ENCODE measurements around the gene OBSCN.
A peak's percentile ranks its signal among the peaks of the same experiment; 100 is the strongest.

The OBSCN gene

DNA sequence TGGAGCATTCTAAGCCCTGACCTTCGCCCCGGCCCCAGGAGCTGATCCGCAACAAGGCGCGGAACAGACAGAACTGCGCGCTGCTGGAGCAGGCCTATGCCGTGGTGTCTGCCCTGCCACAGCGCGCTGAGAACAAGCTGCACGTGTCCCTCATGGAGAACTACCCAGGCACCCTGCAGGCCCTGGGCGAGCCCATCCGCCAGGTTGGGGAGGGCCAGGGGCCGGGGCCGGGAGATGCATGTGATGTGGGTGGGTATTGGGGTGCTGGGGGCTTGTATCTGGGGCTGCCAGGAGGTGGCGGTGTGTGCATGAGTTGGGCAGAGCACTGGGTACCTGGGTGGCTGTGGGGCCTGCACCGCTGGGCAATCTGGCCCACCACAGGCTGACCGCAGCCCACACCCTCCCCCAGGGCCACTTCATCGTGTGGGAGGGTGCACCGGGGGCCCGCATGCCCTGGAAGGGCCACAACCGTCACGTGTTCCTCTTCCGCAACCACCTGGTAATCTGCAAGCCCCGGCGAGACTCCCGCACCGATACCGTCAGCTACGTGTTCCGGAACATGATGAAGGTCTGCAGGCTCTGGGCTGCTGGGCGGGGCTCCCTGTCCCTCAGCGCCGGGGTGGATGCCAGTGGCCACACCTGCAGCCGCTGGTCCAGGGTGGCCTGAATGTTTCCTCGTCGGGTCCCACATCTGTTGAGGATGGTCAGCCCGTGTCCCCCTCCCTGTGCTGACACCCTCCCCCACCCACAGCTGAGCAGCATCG lies 133.0 kb downstream of the OBSCN start:
- H3K36me3 ChIP-seq (ENCODE audit: insufficient read depth, low read length), result no peaks in the 10 kb centered on the region
- no peak overlapping the region for H3K9ac ChIP-seq (ENCODE audit: low read length)
- H3K4me1 ChIP-seq (ENCODE audit: insufficient read depth, low read length, severe bottlenecking), result no peaks in the 10 kb centered on the region
- no peaks in the 10 kb centered on the region; the same call in 1 of the 2 replicates for H3K9me3 ChIP-seq (ENCODE audit: low read length)
- H3K79me2 ChIP-seq (ENCODE audit: insufficient read depth, low read length), result no peaks in the 10 kb centered on the region
- no peaks in the 10 kb centered on the region for H3F3A ChIP-seq (ENCODE audit: insufficient read depth, low read length)
- no peak overlapping the region for H3K4me3 ChIP-seq (ENCODE audit: low read depth, low read length, poor library complexity, severe bottlenecking)
- no peak overlapping the region for H3K27ac ChIP-seq (ENCODE audit: low read depth, low read length, poor library complexity, severe bottlenecking)
- H3K4me2 ChIP-seq (ENCODE audit: low read length), result no peak overlapping the region
- no peak overlapping the region for H2AFZ ChIP-seq (ENCODE audit: low read length)
- TF ChIP-seq, protein P1, sequence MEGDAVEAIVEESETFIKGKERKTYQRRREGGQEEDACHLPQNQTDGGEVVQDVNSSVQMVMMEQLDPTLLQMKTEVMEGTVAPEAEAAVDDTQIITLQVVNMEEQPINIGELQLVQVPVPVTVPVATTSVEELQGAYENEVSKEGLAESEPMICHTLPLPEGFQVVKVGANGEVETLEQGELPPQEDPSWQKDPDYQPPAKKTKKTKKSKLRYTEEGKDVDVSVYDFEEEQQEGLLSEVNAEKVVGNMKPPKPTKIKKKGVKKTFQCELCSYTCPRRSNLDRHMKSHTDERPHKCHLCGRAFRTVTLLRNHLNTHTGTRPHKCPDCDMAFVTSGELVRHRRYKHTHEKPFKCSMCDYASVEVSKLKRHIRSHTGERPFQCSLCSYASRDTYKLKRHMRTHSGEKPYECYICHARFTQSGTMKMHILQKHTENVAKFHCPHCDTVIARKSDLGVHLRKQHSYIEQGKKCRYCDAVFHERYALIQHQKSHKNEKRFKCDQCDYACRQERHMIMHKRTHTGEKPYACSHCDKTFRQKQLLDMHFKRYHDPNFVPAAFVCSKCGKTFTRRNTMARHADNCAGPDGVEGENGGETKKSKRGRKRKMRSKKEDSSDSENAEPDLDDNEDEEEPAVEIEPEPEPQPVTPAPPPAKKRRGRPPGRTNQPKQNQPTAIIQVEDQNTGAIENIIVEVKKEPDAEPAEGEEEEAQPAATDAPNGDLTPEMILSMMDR (IDR thresholded peaks at IDR 0.05; ENCODE audit: low read length), result peak; percentile 44
- no peak for TF ChIP-seq EZH2 (IDR thresholded peaks at IDR 0.05; ENCODE audit: borderline replicate concordance, low read length)
- no peaks in the 10 kb centered on the region for H3K27me3 ChIP-seq (ENCODE audit: insufficient read depth, low read length)
- no peaks in the 10 kb centered on the region for H3K9me2 ChIP-seq (ENCODE audit: low read depth, low read length)
- no peaks in the 10 kb centered on the region for H4K20me1 ChIP-seq (ENCODE audit: insufficient read depth, low read length)

DNA sequence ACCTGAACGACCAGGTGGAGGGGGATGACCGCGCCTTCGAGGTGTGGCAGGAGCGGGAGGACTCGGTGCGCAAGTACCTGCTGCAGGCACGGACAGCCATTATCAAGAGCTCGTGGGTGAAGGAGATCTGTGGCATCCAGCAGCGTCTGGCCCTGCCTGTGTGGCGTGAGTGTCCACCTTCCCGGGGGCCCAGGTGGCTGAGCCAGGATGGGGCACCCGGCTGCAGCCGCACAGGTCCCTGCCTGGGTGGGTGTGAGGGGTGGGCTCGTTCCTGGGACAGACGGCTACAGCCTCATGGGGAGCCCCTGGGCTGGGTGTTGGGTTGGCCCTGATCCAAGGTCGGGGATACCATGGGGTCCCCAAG lies 133.6 kb downstream of the OBSCN start:
- Histone ChIP-seq H3K27me3 (ENCODE audit: insufficient read depth, low read length) (no peaks in the 10 kb centered on the region), H3K9me2 (ENCODE audit: low read depth, low read length) (no peaks in the 10 kb centered on the region), H3K27ac (ENCODE audit: low read depth, low read length, poor library complexity, severe bottlenecking) (no peak overlapping the region), H2AFZ (ENCODE audit: low read length) (no peak overlapping the region), H3K79me2 (ENCODE audit: insufficient read depth, low read length) (no peaks in the 10 kb centered on the region), H3K4me1 (ENCODE audit: insufficient read depth, low read length, severe bottlenecking) (no peaks in the 10 kb centered on the region), H4K20me1 (ENCODE audit: insufficient read depth, low read length) (no peaks in the 10 kb centered on the region), H3K4me3 (ENCODE audit: low read depth, low read length, poor library complexity, severe bottlenecking) (no peak overlapping the region), H3K4me2 (ENCODE audit: low read length) (no peak overlapping the region), H3K9ac (ENCODE audit: low read length) (no peak overlapping the region), H3K36me3 (ENCODE audit: insufficient read depth, low read length) (no peaks in the 10 kb centered on the region), H3F3A (ENCODE audit: insufficient read depth, low read length) (no peaks in the 10 kb centered on the region), H3K9me3 (ENCODE audit: low read length) (no peaks in the 10 kb centered on the region; the same call in 1 of the 2 replicates)
- TF ChIP-seq EZH2 (IDR thresholded peaks at IDR 0.05; ENCODE audit: borderline replicate concordance, low read length), result no peak
- TF ChIP-seq, protein P1 (IDR thresholded peaks at IDR 0.05; ENCODE audit: low read length), result no peak

DNA sequence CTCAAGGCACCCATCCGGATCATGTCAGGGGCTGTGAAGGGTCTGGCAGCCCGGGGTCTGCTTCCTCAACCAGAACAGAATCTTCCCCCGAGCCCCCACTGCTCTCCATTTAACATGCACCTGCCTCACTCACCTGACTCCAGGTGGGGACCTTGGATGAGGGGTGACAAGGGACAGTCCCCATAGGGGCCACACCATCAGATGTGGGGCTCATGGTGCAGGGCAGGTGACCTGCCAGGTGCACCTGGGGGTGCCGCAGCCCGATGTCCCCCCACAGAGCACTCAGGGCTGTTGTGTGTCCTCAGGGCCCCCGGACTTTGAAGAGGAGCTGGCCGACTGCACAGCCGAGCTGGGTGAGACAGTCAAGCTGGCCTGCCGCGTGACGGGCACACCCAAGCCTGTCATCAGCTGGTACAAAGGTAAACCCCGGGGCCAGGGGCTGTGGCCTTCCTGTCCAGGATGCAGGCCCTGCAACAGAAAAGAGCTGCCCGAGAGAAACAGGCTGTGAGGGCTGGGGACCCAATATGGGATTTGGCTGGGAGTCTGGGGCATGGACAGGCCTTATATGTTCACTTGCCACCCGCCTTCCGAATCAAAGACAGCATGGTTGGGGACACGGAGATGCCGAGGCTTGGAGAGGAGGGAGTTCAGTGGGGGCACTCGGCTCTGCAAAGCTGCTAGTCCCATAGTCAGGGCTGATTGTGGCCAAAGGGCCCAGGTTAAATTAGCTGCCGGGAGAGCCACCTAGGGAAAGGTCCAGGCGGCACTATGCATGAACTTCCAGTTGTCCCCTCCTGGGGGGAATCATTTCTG lies 134.2 kb downstream of the OBSCN start:
- Histone ChIP-seq H3K27me3 (ENCODE audit: insufficient read depth, low read length) (no peaks in the 10 kb centered on the region), H3K9me3 (ENCODE audit: low read length) (no peaks in the 10 kb centered on the region; the same call in 1 of the 2 replicates), H3K9me2 (ENCODE audit: low read depth, low read length) (no peaks in the 10 kb centered on the region), H3K4me1 (ENCODE audit: insufficient read depth, low read length, severe bottlenecking) (no peaks in the 10 kb centered on the region), H2AFZ (ENCODE audit: low read length) (no peak overlapping the region), H3K4me2 (ENCODE audit: low read length) (no peak overlapping the region), H3K79me2 (ENCODE audit: insufficient read depth, low read length) (no peaks in the 10 kb centered on the region), H3K36me3 (ENCODE audit: insufficient read depth, low read length) (no peaks in the 10 kb centered on the region), H4K20me1 (ENCODE audit: insufficient read depth, low read length) (no peaks in the 10 kb centered on the region), H3K27ac (ENCODE audit: low read depth, low read length, poor library complexity, severe bottlenecking) (no peak overlapping the region), H3F3A (ENCODE audit: insufficient read depth, low read length) (no peaks in the 10 kb centered on the region), H3K4me3 (ENCODE audit: low read depth, low read length, poor library complexity, severe bottlenecking) (no peak overlapping the region), H3K9ac (ENCODE audit: low read length) (no peak overlapping the region)
- TF ChIP-seq EZH2 (IDR thresholded peaks at IDR 0.05; ENCODE audit: borderline replicate concordance, low read length), result no peak
- TF ChIP-seq, protein P1 (IDR thresholded peaks at IDR 0.05; ENCODE audit: low read length), result no peak
